GM12878 (cell line): ENCODE results near the gene ASRGL1. TPM values are rescaled to one million over a fixed set of nuclear protein-coding genes. Genes with fewer than 3 reads are reported as not detected.
A peak's percentile ranks its signal among the peaks of the same experiment; 100 is the strongest.

Source experiments
- ATAC-seq: fragments of 200-7000 bp; cut with Tn5 transposase; 3 replicates; pipeline ENCODE4 v1.9.1; 2020; ENCODE audit warnings: mild to moderate bottlenecking, moderate library complexity
- BruUV-seq: library from RNA; stranded (reverse); fragments of 400-500 nt; replicated peaks from 2 replicates; lab custom pipeline; 2021; lab: Mats Ljungman, UMichigan
- CTCF ChIA-PET: fragments of 300-600 bp; sonication (Branson Sonifier 250); formaldehyde crosslinking; extraction: SDS; loops from one replicate; lab custom pipeline; 2021; ENCODE audit warnings: inconsistent platforms; lab: Yijun Ruan, JAX
- POLR2A ChIA-PET: fragments of 350-600 bp; formaldehyde crosslinking; extraction: SDS; loops from one replicate; lab custom pipeline; 2021; ENCODE audit warnings: inconsistent platforms; lab: Charles Lee
- RAD21 ChIA-PET: fragments of 300-600 bp; sonication (Branson Sonifier 250); formaldehyde crosslinking; loops from one replicate; lab custom pipeline; 2023; ENCODE audit warnings: antibody characterized with exemption; ENCODE audit not compliant: unreplicated experiment; lab: Charles Lee
- SMC1A ChIA-PET: fragments of 300-600 bp; sonication (Branson Sonifier 250); formaldehyde crosslinking; loops from one replicate; lab custom pipeline; 2023; ENCODE audit not compliant: unreplicated experiment, uncharacterized antibody; lab: Charles Lee
- DNase-seq: peaks from one replicate; pipeline ENCODE4 v3.0.0-alpha.2; 2011; ENCODE audit warnings: low read depth, low spot score
- FAIRE-seq: peaks from 3 replicates; lab custom pipeline; 2011; peaks lifted over from hg19 to GRCh38; lab: Jason Lieb, UNC
- H2AFZ ChIP-seq: 2 replicates; pipeline ENCODE4 v1.6.0; 2011; ENCODE audit warnings: low read depth, low read length, control low read depth; ENCODE audit not compliant: control insufficient read depth
- H3K27ac ChIP-seq: 2 replicates; pipeline ENCODE4 v1.5.1; 2011; ENCODE audit warnings: control low read depth; ENCODE audit not compliant: control insufficient read depth, insufficient read depth
- H3K27me3 ChIP-seq, 2 experiments: replicated peaks in 1 of 2; 2 replicates each; pipeline versions ENCODE4 v1.6.0 to v1.6.1; 2011; ENCODE audit warnings: low read length in 1 of 2; ENCODE audit not compliant: control insufficient read depth in 2 of 2, insufficient read depth in 2 of 2
- H3K36me3 ChIP-seq, 2 experiments: 2 replicates each; pipeline ENCODE4 v1.5.1; 2011; ENCODE audit warnings: low read length in 1 of 2; ENCODE audit not compliant: control insufficient read depth in 2 of 2, insufficient read depth in 2 of 2
- H3K4me1 ChIP-seq: 2 replicates; pipeline ENCODE4 v1.6.1; 2011; ENCODE audit warnings: mild to moderate bottlenecking, low read length, moderate library complexity, mixed read lengths; ENCODE audit not compliant: control insufficient read depth, insufficient read depth
- H3K4me2 ChIP-seq: 2 replicates; pipeline ENCODE4 v1.6.0; 2011; ENCODE audit warnings: control low read depth; ENCODE audit not compliant: control insufficient read depth, insufficient read depth
- H3K4me3 ChIP-seq: fragments of 200-600 bp; sonication (generic); 2 replicates; pipeline ENCODE4 v1.5.1; 2016
- H3K79me2 ChIP-seq: 2 replicates; pipeline ENCODE4 v1.6.0; 2011; ENCODE audit warnings: low read length; ENCODE audit not compliant: control insufficient read depth, insufficient read depth
- H3K9ac ChIP-seq: 2 replicates; pipeline ENCODE4 v1.8.0; 2011; ENCODE audit warnings: low read length, control low read depth, mixed read lengths; ENCODE audit not compliant: control insufficient read depth, insufficient read depth
- H3K9me3 ChIP-seq: replicated peaks from 3 replicates; pipeline ENCODE4 v1.5.1; 2011; ENCODE audit warnings: mild to moderate bottlenecking, low read length; ENCODE audit not compliant: control insufficient read depth, insufficient read depth
- H4K20me1 ChIP-seq: 2 replicates; pipeline ENCODE4 v1.6.0; 2011; ENCODE audit not compliant: control insufficient read depth, insufficient read depth
- JUNB ChIP-seq: IDR thresholded peaks from 2 replicates; pipeline ENCODE4 v1.6.1; 2016; ENCODE audit warnings: antibody characterized with exemption, mild to moderate bottlenecking
- PRDM15 ChIP-seq: fragments of 450-650 bp; formaldehyde crosslinking; IDR thresholded peaks from 2 replicates; pipeline ENCODE4 v1.4.0; 2020; ENCODE audit warnings: mild to moderate bottlenecking, moderate library complexity
- WGBS: methylation state at CpG from one replicate; pipeline ENCODE4 v1.1.6; 2016; ENCODE audit warnings: low lambda C conversion rate; ENCODE audit not compliant: insufficient replicate concordance, insufficient coverage; ENCODE audit errors: missing lambda C conversion rate; 5-methylcytosine and 5-hydroxymethylcytosine counted together
- in situ Hi-C: fragments of 300-500 bp; cut with MboI; formaldehyde crosslinking; loops from 9 replicates; pipeline ENCODE4 v1.14.3; 2018; ENCODE audit warnings: mixed read lengths
- intact Hi-C: fragments of 100-400 bp; cut with micrococcal nuclease; formaldehyde crosslinking; loops from one replicate; pipeline ENCODE4 v1.14.2; 2022; ENCODE audit not compliant: unreplicated experiment
- polyA plus RNA-seq, 11 experiments: library from polyadenylated mRNA; depleted of rRNA in 4 of 11; unstranded in 6 of 11; stranded (reverse) in 5 of 11; fragments of >200 nt; fragmentation: Nextera tagmentation in 4 of 11; fragmentation: Illumina TruSeq in 1 of 11; extraction: Ambion mirVana in 4 of 11; extraction: Trizol in 1 of 11; gene quantifications; 1 replicate in 1 of 11; 2 replicates in 10 of 11; pipeline versions ENCODE4 v1.2.1 to v1.2.3, GENCODE V29; 2011 to 2016; ENCODE audit warnings: inconsistent platforms in 2 of 11, missing spikeins in 2 of 11, low read depth in 1 of 11
- total RNA-seq, 4 experiments: library from RNA; depleted of rRNA in 3 of 4; stranded (reverse); fragments of >200 nt in 3 of 4; fragmentation: Illumina TruSeq in 1 of 4; extraction: Trizol in 1 of 4; gene quantifications; 2 replicates each; pipeline versions ENCODE4 v1.2.1 to v1.2.3, GENCODE V29; 2013 to 2021

The ASRGL1 gene
- total and polyA plus RNA-seq, 10 of the 15 experiments (the other 5 are each of a cell fraction or from before 2014, with no cell fraction given) = 0.97 to 24.5 (median 4.8) TPM

GRCh38 chr11:62435846-62436660, 98.8 kb downstream of the ASRGL1 start:
- ChIA-PET RAD21 (interaction anchor here (1.3 kb wide), 1 partner anchor 11 kb away, joined by 5 read pairs; no protein-coding TSS in a partner anchor), POLR2A (interaction anchor here (0.5 to 1.4 kb wide), 6 partner anchors 11 to 426 kb away, joined by 3 to 6 read pairs (median 3); no protein-coding TSS in a partner anchor)
- BruUV-seq = no TSS peak

More at GRCh38 chr11:62435846-62436660, 98.8 kb downstream of the ASRGL1 start:
- in situ Hi-C loops (no loop called here), intact Hi-C loops (no loop called here)
- no peak for FAIRE-seq
- ChIA-PET SMC1A (interaction anchor here (0.7 to 2.4 kb wide), 4 partner anchors 9 to 123 kb away, joined by 3 to 9 read pairs (median 6); no protein-coding TSS in a partner anchor), CTCF (interaction anchor here (1.0 to 2.1 kb wide), 3 partner anchors 7 to 109 kb away, joined by 3 to 11 read pairs (median 3); no protein-coding TSS in a partner anchor)
- no peaks in the 10 kb centered on the region for H4K20me1 ChIP-seq
- DNase-seq = no peak
- no peak overlapping the region for H3K4me3 ChIP-seq
- no peaks in the 10 kb centered on the region for H3K79me2 ChIP-seq
- H3K9ac ChIP-seq = no peak overlapping the region
- no peaks in the 10 kb centered on the region for H3K9me3 ChIP-seq
- ATAC-seq = peak; percentile 55; the same call in 2 of the 3 replicates
- no peak for TF ChIP-seq PRDM15 (CRISPR knock-in tag)
- TF ChIP-seq JUNB = no peak
- WGBS = 55% methylated on average over 5 of the region's 5 CpGs
- no peak overlapping the region for H2AFZ ChIP-seq
- H3K4me2 ChIP-seq = no peak overlapping the region
- no peak overlapping the region for H3K27ac ChIP-seq
- H3K27me3 ChIP-seq = no peaks in the 10 kb centered on the region
- H3K36me3 ChIP-seq = no peaks in the 10 kb centered on the region
- no peaks in the 10 kb centered on the region for H3K4me1 ChIP-seq
